ENCODE measurements around the gene ACTN3. TPM values are rescaled to one million over a fixed set of nuclear protein-coding genes. Genes with fewer than 3 reads are reported as not detected.

The ACTN3 gene
- polyA plus RNA-seq, 2 donors = 0.02 TPM

- Histone ChIP-seq H3K4me3 (ENCODE audit: low read depth in 1 of 2, low read length in 2 of 2) (no peak overlapping the region), H3K4me1 (ENCODE audit: control insufficient read depth in 2 of 2, insufficient read depth in 2 of 2, low read length in 1 of 2) (peaks cover 0 to 3% of the 10 kb centered on the region in 2 donors), H3K27me3 (ENCODE audit: control insufficient read depth in 1 of 2, insufficient read depth in 2 of 2, low read length in 2 of 2) (no peaks in the 10 kb centered on the region), H3K9me3 (ENCODE audit: control insufficient read depth in 2 of 2, insufficient read depth in 1 of 2, low read depth in 1 of 2, low read length in 1 of 2) (no peaks in the 10 kb centered on the region), H3K36me3 (ENCODE audit: control insufficient read depth in 2 of 2, insufficient read depth in 2 of 2, low read length in 1 of 2) (no peaks in the 10 kb centered on the region), H3K27ac (ENCODE audit: low read depth in 2 of 2, low read length in 1 of 2) (no peak overlapping the region)
- WGBS, 2 donors = 88 to 91% methylated on average over 4 of the region's 4 CpGs
Measured at GRCh38 chr11:66550887-66551286, 4.2 kb downstream of the ACTN3 start.

- H3K9me3 ChIP-seq (ENCODE audit: control insufficient read depth in 2 of 2, insufficient read depth in 1 of 2, low read depth in 1 of 2, low read length in 1 of 2) = no peaks in the 10 kb centered on the region
- H3K4me1 ChIP-seq (ENCODE audit: control insufficient read depth in 2 of 2, insufficient read depth in 2 of 2, low read length in 1 of 2) = peaks cover 3 to 4% of the 10 kb centered on the region in 2 donors
- no peaks in the 10 kb centered on the region for H3K27me3 ChIP-seq (ENCODE audit: control insufficient read depth in 1 of 2, insufficient read depth in 2 of 2, low read length in 2 of 2)
- H3K36me3 ChIP-seq (ENCODE audit: control insufficient read depth in 2 of 2, insufficient read depth in 2 of 2, low read length in 1 of 2) = no peaks in the 10 kb centered on the region
- no peak overlapping the region for H3K27ac ChIP-seq (ENCODE audit: low read depth in 2 of 2, low read length in 1 of 2)
- no peak overlapping the region for H3K4me3 ChIP-seq (ENCODE audit: low read depth in 1 of 2, low read length in 2 of 2)
- WGBS, 2 donors = 71 to 79% methylated on average over 5 of the region's 5 CpGs
Measured at GRCh38 chr11:66554602-66555001, 7.9 kb downstream of the ACTN3 start.

- no peak overlapping the region for H3K4me3 ChIP-seq (ENCODE audit: low read depth in 1 of 2, low read length in 2 of 2)
- peaks cover 3 to 4% of the 10 kb centered on the region in 2 donors for H3K4me1 ChIP-seq (ENCODE audit: control insufficient read depth in 2 of 2, insufficient read depth in 2 of 2, low read length in 1 of 2)
- H3K27ac ChIP-seq (ENCODE audit: low read depth in 2 of 2, low read length in 1 of 2) = no peak overlapping the region
- no peaks in the 10 kb centered on the region for H3K36me3 ChIP-seq (ENCODE audit: control insufficient read depth in 2 of 2, insufficient read depth in 2 of 2, low read length in 1 of 2)
- 64 to 68% methylated on average over 3 of the region's 3 CpGs for WGBS, 2 donors
- no peaks in the 10 kb centered on the region for H3K9me3 ChIP-seq (ENCODE audit: control insufficient read depth in 2 of 2, insufficient read depth in 1 of 2, low read depth in 1 of 2, low read length in 1 of 2)
- no peaks in the 10 kb centered on the region for H3K27me3 ChIP-seq (ENCODE audit: control insufficient read depth in 1 of 2, insufficient read depth in 2 of 2, low read length in 2 of 2)
Measured at GRCh38 chr11:66555416-66555815, 8.7 kb downstream of the ACTN3 start.

- no peak overlapping the region for H3K27ac ChIP-seq (ENCODE audit: low read depth in 2 of 2, low read length in 1 of 2)
- H3K4me3 ChIP-seq (ENCODE audit: low read depth in 1 of 2, low read length in 2 of 2) = no peak overlapping the region
- no peaks in the 10 kb centered on the region for H3K9me3 ChIP-seq (ENCODE audit: control insufficient read depth in 2 of 2, insufficient read depth in 1 of 2, low read depth in 1 of 2, low read length in 1 of 2)
- H3K4me1 ChIP-seq (ENCODE audit: control insufficient read depth in 2 of 2, insufficient read depth in 2 of 2, low read length in 1 of 2) = peaks cover 3 to 4% of the 10 kb centered on the region in 2 donors
- H3K36me3 ChIP-seq (ENCODE audit: control insufficient read depth in 2 of 2, insufficient read depth in 2 of 2, low read length in 1 of 2) = no peaks in the 10 kb centered on the region
- WGBS, 2 donors = 81 to 84% methylated on average over 7 of the region's 7 CpGs
- no peaks in the 10 kb centered on the region for H3K27me3 ChIP-seq (ENCODE audit: control insufficient read depth in 1 of 2, insufficient read depth in 2 of 2, low read length in 2 of 2)
Measured at GRCh38 chr11:66556086-66556485, 9.4 kb downstream of the ACTN3 start.

- Histone ChIP-seq H3K27me3 (ENCODE audit: control insufficient read depth in 1 of 2, insufficient read depth in 2 of 2, low read length in 2 of 2) (no peaks in the 10 kb centered on the region), H3K4me1 (ENCODE audit: control insufficient read depth in 2 of 2, insufficient read depth in 2 of 2, low read length in 1 of 2) (peaks cover 3 to 4% of the 10 kb centered on the region in 2 donors)
- 93% methylated on average over 24 of the region's 24 CpGs for WGBS, 2 donors
Measured at GRCh38 chr11:66557733-66558326, 11.1 kb downstream of the ACTN3 start.

GRCh38 chr11:66559142-66559865 is 12.6 kb downstream of the ACTN3 start:
- Histone ChIP-seq H3K4me1 (ENCODE audit: control insufficient read depth in 2 of 2, insufficient read depth in 2 of 2, low read length in 1 of 2) (peaks cover 3 to 4% of the 10 kb centered on the region in 2 donors), H3K36me3 (ENCODE audit: control insufficient read depth in 2 of 2, insufficient read depth in 2 of 2, low read length in 1 of 2) (no peaks in the 10 kb centered on the region), H3K4me3 (ENCODE audit: low read depth in 1 of 2, low read length in 2 of 2) (no peak overlapping the region), H3K27me3 (ENCODE audit: control insufficient read depth in 1 of 2, insufficient read depth in 2 of 2, low read length in 2 of 2) (no peaks in the 10 kb centered on the region), H3K9me3 (ENCODE audit: control insufficient read depth in 2 of 2, insufficient read depth in 1 of 2, low read depth in 1 of 2, low read length in 1 of 2) (no peaks in the 10 kb centered on the region), H3K27ac (ENCODE audit: low read depth in 2 of 2, low read length in 1 of 2) (no peak overlapping the region)
- 14 to 18% methylated on average over 44 to 50 of the region's 50 CpGs for WGBS, 2 donors

More at GRCh38 chr11:66557733-66558326, 11.1 kb downstream of the ACTN3 start:
- H3K36me3 ChIP-seq (ENCODE audit: control insufficient read depth in 2 of 2, insufficient read depth in 2 of 2, low read length in 1 of 2) = no peaks in the 10 kb centered on the region
- no peak overlapping the region for H3K4me3 ChIP-seq (ENCODE audit: low read depth in 1 of 2, low read length in 2 of 2)
- H3K27ac ChIP-seq (ENCODE audit: low read depth in 2 of 2, low read length in 1 of 2) = no peak overlapping the region
- no peaks in the 10 kb centered on the region for H3K9me3 ChIP-seq (ENCODE audit: control insufficient read depth in 2 of 2, insufficient read depth in 1 of 2, low read depth in 1 of 2, low read length in 1 of 2)

GRCh38 chr11:66559866-66560676 is 13.4 kb downstream of the ACTN3 start:
- H3K9me3 ChIP-seq (ENCODE audit: control insufficient read depth in 2 of 2, insufficient read depth in 1 of 2, low read depth in 1 of 2, low read length in 1 of 2) = no peaks in the 10 kb centered on the region
- WGBS, 2 donors = 78 to 79% methylated on average over 27 of the region's 27 CpGs
- no peak overlapping the region for H3K27ac ChIP-seq (ENCODE audit: low read depth in 2 of 2, low read length in 1 of 2)
- H3K4me1 ChIP-seq (ENCODE audit: control insufficient read depth in 2 of 2, insufficient read depth in 2 of 2, low read length in 1 of 2) = peaks cover 3 to 4% of the 10 kb centered on the region in 2 donors
- no peaks in the 10 kb centered on the region for H3K27me3 ChIP-seq (ENCODE audit: control insufficient read depth in 1 of 2, insufficient read depth in 2 of 2, low read length in 2 of 2)
- H3K36me3 ChIP-seq (ENCODE audit: control insufficient read depth in 2 of 2, insufficient read depth in 2 of 2, low read length in 1 of 2) = no peaks in the 10 kb centered on the region
- no peak overlapping the region for H3K4me3 ChIP-seq (ENCODE audit: low read depth in 1 of 2, low read length in 2 of 2)

- 78 to 79% methylated on average over 14 of the region's 14 CpGs for WGBS, 2 donors
- H3K9me3 ChIP-seq (ENCODE audit: control insufficient read depth in 2 of 2, insufficient read depth in 1 of 2, low read depth in 1 of 2, low read length in 1 of 2) = no peaks in the 10 kb centered on the region
- peaks cover 3 to 4% of the 10 kb centered on the region in 2 donors for H3K4me1 ChIP-seq (ENCODE audit: control insufficient read depth in 2 of 2, insufficient read depth in 2 of 2, low read length in 1 of 2)
- H3K4me3 ChIP-seq (ENCODE audit: low read depth in 1 of 2, low read length in 2 of 2) = no peak overlapping the region
- no peak overlapping the region for H3K27ac ChIP-seq (ENCODE audit: low read depth in 2 of 2, low read length in 1 of 2)
- H3K27me3 ChIP-seq (ENCODE audit: control insufficient read depth in 1 of 2, insufficient read depth in 2 of 2, low read length in 2 of 2) = no peaks in the 10 kb centered on the region
- no peaks in the 10 kb centered on the region for H3K36me3 ChIP-seq (ENCODE audit: control insufficient read depth in 2 of 2, insufficient read depth in 2 of 2, low read length in 1 of 2)
Measured at GRCh38 chr11:66561178-66561974, 14.7 kb downstream of the ACTN3 start.

- WGBS, 2 donors = 94 to 96% methylated on average over 9 of the region's 9 CpGs
- Histone ChIP-seq H3K4me3 (ENCODE audit: low read depth in 1 of 2, low read length in 2 of 2) (no peak overlapping the region), H3K9me3 (ENCODE audit: control insufficient read depth in 2 of 2, insufficient read depth in 1 of 2, low read depth in 1 of 2, low read length in 1 of 2) (no peaks in the 10 kb centered on the region), H3K27ac (ENCODE audit: low read depth in 2 of 2, low read length in 1 of 2) (no peak overlapping the region), H3K36me3 (ENCODE audit: control insufficient read depth in 2 of 2, insufficient read depth in 2 of 2, low read length in 1 of 2) (no peaks in the 10 kb centered on the region), H3K27me3 (ENCODE audit: control insufficient read depth in 1 of 2, insufficient read depth in 2 of 2, low read length in 2 of 2) (no peaks in the 10 kb centered on the region), H3K4me1 (ENCODE audit: control insufficient read depth in 2 of 2, insufficient read depth in 2 of 2, low read length in 1 of 2) (peaks cover 3 to 4% of the 10 kb centered on the region in 2 donors)
Measured at GRCh38 chr11:66561975-66562248, 15.2 kb downstream of the ACTN3 start.

Measured in esophagus (tissue), 2 donors.